HepG2 (cell line): ENCODE results near the gene NSUN5. TPM values are rescaled to one million over a fixed set of nuclear protein-coding genes. Genes with fewer than 3 reads are reported as not detected.
A peak's percentile ranks its signal among the peaks of the same experiment; 100 is the strongest.

Experiments used
- CREB1 ChIP-seq, 2 experiments: fragments of 450-650 bp in 1 of 2; IDR thresholded peaks; 2 replicates each; pipeline ENCODE4 v1.6.1; 2016 to 2017; ENCODE audit warnings: control low read depth in 1 of 2, mild to moderate bottlenecking in 1 of 2, missing compliant biosample characterization in 1 of 2, missing genetic modification characterization in 1 of 2
- DNMT1 ChIP-seq: sonication (generic); formaldehyde crosslinking; IDR thresholded peaks from 2 replicates; pipeline ENCODE4 v1.5.1; 2020; ENCODE audit warnings: mild to moderate bottlenecking, missing genetic modification reagents
- DPF2 ChIP-seq: sonication (generic); formaldehyde crosslinking; IDR thresholded peaks from 2 replicates; pipeline ENCODE4 v1.4.0; 2020; ENCODE audit warnings: mild to moderate bottlenecking, low read depth, missing genetic modification reagents, borderline replicate concordance
- EED ChIP-seq: sonication (generic); formaldehyde crosslinking; IDR thresholded peaks from 2 replicates; pipeline ENCODE4 v1.5.0; 2020; ENCODE audit warnings: mild to moderate bottlenecking, missing genetic modification reagents
- FOXC1 ChIP-seq: sonication (generic); formaldehyde crosslinking; IDR thresholded peaks from 2 replicates; pipeline ENCODE4 v1.8.0; 2022; ENCODE audit warnings: mild to moderate bottlenecking, missing genetic modification reagents, borderline replicate concordance
- HDAC1 ChIP-seq: sonication (generic); formaldehyde crosslinking; IDR thresholded peaks from 2 replicates; pipeline ENCODE4 v1.5.1; 2020; ENCODE audit warnings: mild to moderate bottlenecking, missing genetic modification reagents
- KMT2B ChIP-seq: IDR thresholded peaks from 2 replicates; pipeline ENCODE4 v1.6.1; 2016; ENCODE audit warnings: missing genetic modification reagents, missing compliant biosample characterization
- MATR3 ChIP-seq: sonication (generic); formaldehyde crosslinking; IDR thresholded peaks from 2 replicates; pipeline ENCODE4 v1.4.0; 2020; ENCODE audit warnings: missing genetic modification reagents
- MLLT10 ChIP-seq: sonication (generic); formaldehyde crosslinking; IDR thresholded peaks from 2 replicates; pipeline ENCODE4 v1.4.0; 2020; ENCODE audit warnings: missing genetic modification reagents
- NCOR1 ChIP-seq: fragments of 200-600 bp; sonication (generic); IDR thresholded peaks from 2 replicates; pipeline ENCODE4 v1.7.0; 2017; ENCODE audit warnings: antibody characterized with exemption, low read length, borderline replicate concordance
- NFIB ChIP-seq: sonication (generic); formaldehyde crosslinking; IDR thresholded peaks from 2 replicates; pipeline ENCODE4 v1.9.0; 2021; ENCODE audit warnings: missing genetic modification reagents, mild to moderate bottlenecking, borderline replicate concordance
- PHF21A ChIP-seq: sonication (generic); formaldehyde crosslinking; IDR thresholded peaks from 2 replicates; pipeline ENCODE4 v1.5.0; 2020; ENCODE audit warnings: mild to moderate bottlenecking, missing genetic modification reagents
- PHF8 ChIP-seq: sonication (generic); formaldehyde crosslinking; IDR thresholded peaks from 2 replicates; pipeline ENCODE4 v1.5.0; 2020; ENCODE audit warnings: missing genetic modification reagents
- PLRG1 ChIP-seq: fragments of 450-650 bp; conservative IDR thresholded peaks from 2 replicates; pipeline ENCODE4 v1.6.1; 2016
- POLR2AphosphoS5 ChIP-seq: IDR thresholded peaks from 2 replicates; pipeline ENCODE4 v1.6.1; 2012; ENCODE audit warnings: low read depth, low read length
- PRDM10 ChIP-seq: sonication (generic); formaldehyde crosslinking; IDR thresholded peaks from 2 replicates; pipeline ENCODE4 v1.4.0; 2020; ENCODE audit warnings: low read depth, missing genetic modification reagents
- RFX3 ChIP-seq: IDR thresholded peaks from 2 replicates; pipeline ENCODE4 v1.6.1; 2016; ENCODE audit warnings: missing biosample characterization, missing genetic modification reagents
- RNF219 ChIP-seq: sonication (generic); formaldehyde crosslinking; IDR thresholded peaks from 2 replicates; pipeline ENCODE4 v1.5.0; 2020; ENCODE audit warnings: mild to moderate bottlenecking, missing genetic modification reagents
- SOX13 ChIP-seq, 3 experiments: fragments of 450-650 bp in 1 of 3; sonication (generic) in 1 of 3; formaldehyde crosslinking in 1 of 3; IDR thresholded peaks in 2 of 3; conservative IDR thresholded peaks in 1 of 3; 2 replicates each; pipeline versions ENCODE4 v1.5.0 to v1.6.1; 2016 to 2020; ENCODE audit warnings: antibody characterized with exemption in 1 of 3, mild to moderate bottlenecking in 1 of 3, missing compliant biosample characterization in 1 of 3, missing genetic modification reagents in 1 of 3, moderate library complexity in 1 of 3
- SPEN ChIP-seq: sonication (generic); formaldehyde crosslinking; IDR thresholded peaks from 2 replicates; pipeline ENCODE4 v1.5.1; 2020; ENCODE audit warnings: low read depth, mild to moderate bottlenecking, missing genetic modification reagents
- TBX3 ChIP-seq: fragments of 450-650 bp; IDR thresholded peaks from 2 replicates; pipeline ENCODE4 v1.6.1; 2017; ENCODE audit warnings: antibody characterized with exemption, mild to moderate bottlenecking, inconsistent platforms, borderline replicate concordance
- ZFY ChIP-seq: sonication (generic); formaldehyde crosslinking; IDR thresholded peaks from 2 replicates; pipeline ENCODE4 v1.4.0; 2020; ENCODE audit warnings: missing genetic modification reagents
- ZKSCAN8 ChIP-seq: IDR thresholded peaks from 2 replicates; pipeline ENCODE4 v1.6.1; 2016; ENCODE audit warnings: borderline replicate concordance, missing genetic modification reagents, missing compliant biosample characterization
- ZNF251 ChIP-seq: sonication (generic); formaldehyde crosslinking; IDR thresholded peaks from 2 replicates; pipeline ENCODE4 v1.9.0; 2021; ENCODE audit warnings: mild to moderate bottlenecking, missing genetic modification reagents
- ZNF740 ChIP-seq: sonication (generic); formaldehyde crosslinking; IDR thresholded peaks from 2 replicates; pipeline ENCODE4 v1.4.0; 2020; ENCODE audit warnings: missing genetic modification reagents
- polyA plus RNA-seq, 8 experiments: library from polyadenylated mRNA; depleted of rRNA in 3 of 8; stranded (reverse) in 7 of 8; unstranded in 1 of 8; fragments of >200 nt; fragmentation: Illumina TruSeq in 4 of 8; extraction: Trizol in 4 of 8; gene quantifications; 2 replicates each; pipeline versions ENCODE4 v1.2.1 to v1.2.3, GENCODE V29; 2011 to 2016; ENCODE audit warnings: low read depth in 4 of 8, missing spikeins in 1 of 8, mixed read lengths in 1 of 8; ENCODE audit not compliant: insufficient read depth in 1 of 8
- total RNA-seq, 5 experiments: library from RNA; depleted of rRNA; stranded (reverse); fragments of >200 nt; fragmentation: Illumina TruSeq; extraction: Trizol; gene quantifications; 2 replicates each; pipeline ENCODE4 v1.2.3, GENCODE V29; 2016; ENCODE audit warnings: low read depth in 1 of 5

NSUN5 gene
- total and polyA plus RNA-seq, 2 of the 13 experiments (the other 11 are each of a cell fraction or from before 2014, with no cell fraction given): 19.9 to 35.8 TPM

- TF ChIP-seq DPF2 (CRISPR knock-in tag) (no peak), PHF8 (CRISPR knock-in tag) (no peak), CREB1 (IDR thresholded peaks at IDR 0.05) (no peak), CREB1 (CRISPR knock-in tag; IDR thresholded peaks at IDR 0.05) (no peak), DNMT1 (CRISPR knock-in tag) (no peak), ZKSCAN8 (no peak), MLLT10 (CRISPR knock-in tag) (no peak), NFIB (no peak), SPEN (no peak), TBX3 (no peak), KMT2B (CRISPR knock-in tag) (0 out of 2 replicates have a peak, but pooled peaks have one; percentile 32), EED (CRISPR knock-in tag) (no peak), MATR3 (CRISPR knock-in tag) (no peak), RNF219 (CRISPR knock-in tag) (no peak), NCOR1 (0 out of 2 replicates have a peak, but pooled peaks have one; percentile 45), HDAC1 (0 out of 2 replicates have a peak, but pooled peaks have one; percentile 41), PRDM10 (CRISPR knock-in tag) (no peak), ZFY (CRISPR knock-in tag) (peak; percentile 20; the same call in 1 of the 2 replicates), ZNF251 (no peak), PHF21A (CRISPR knock-in tag) (peak; percentile 33; the same call in 1 of the 2 replicates), PLRG1 (no peak), POLR2AphosphoS5 (peak; percentile 59; the same call in 1 of the 2 replicates), FOXC1 (CRISPR knock-in tag) (no peak), ZNF740 (CRISPR knock-in tag) (no peak), SOX13 (IDR thresholded peaks at IDR 0.05) (no peak), SOX13 (CRISPR knock-in tag; conservative IDR thresholded peaks at IDR 0.05 in 1 of 2, IDR thresholded peaks at IDR 0.05 in 1 of 2) (peak in 1 of 2 experiments; percentile 72; a peak in 2 of 4 replicates), RFX3 (CRISPR knock-in tag) (no peak)
Measured at GRCh38 chr7:73345538-73345937, 36.9 kb upstream of the NSUN5 start (continued).
